Endodermal cell (in vitro differentiated cells): ENCODE measurements around the gene MARK3. TPM values are rescaled to one million over a fixed set of nuclear protein-coding genes. Genes with fewer than 3 reads are reported as not detected.

ENCODE experiments used
- DNase-seq: peaks from one replicate; pipeline ENCODE4 v3.0.0-alpha.2; 2017
- H3K27ac ChIP-seq: 2 replicates; pipeline ENCODE4 v1.5.1; 2013; ENCODE audit warnings: mild to moderate bottlenecking, low read depth, low read length, moderate library complexity
- H3K27me3 ChIP-seq: 2 replicates; pipeline ENCODE4 v1.6.1; 2013; ENCODE audit warnings: mild to moderate bottlenecking, low read length, moderate library complexity; ENCODE audit not compliant: insufficient read depth, control insufficient read depth, poor library complexity, severe bottlenecking
- H3K36me3 ChIP-seq: 2 replicates; pipeline ENCODE4 v1.7.0; 2013; ENCODE audit warnings: mild to moderate bottlenecking, low read length, moderate library complexity; ENCODE audit not compliant: control insufficient read depth, insufficient read depth
- H3K4me1 ChIP-seq: one replicate; pipeline ENCODE4 v1.7.0; 2013; ENCODE audit warnings: low read length; ENCODE audit not compliant: control insufficient read depth, insufficient read depth
- H3K4me3 ChIP-seq: 2 replicates; pipeline ENCODE4 v1.5.1; 2013; ENCODE audit warnings: mild to moderate bottlenecking, low read length, moderate library complexity
- H3K9ac ChIP-seq: 2 replicates; pipeline ENCODE4 v1.6.1; 2013; ENCODE audit warnings: mild to moderate bottlenecking, low read length, moderate library complexity; ENCODE audit not compliant: poor library complexity, severe bottlenecking; ENCODE audit errors: extremely low read depth
- H3K9me3 ChIP-seq: 2 replicates; pipeline ENCODE4 v1.6.1; 2013; ENCODE audit warnings: mild to moderate bottlenecking, low read length, moderate library complexity; ENCODE audit not compliant: control insufficient read depth
- H3K27ac Mint-ChIP-seq: 2 replicates; pipeline ENCODE4 v1.8.0; 2020; ENCODE audit warnings: mixed read lengths
- H3K27me3 Mint-ChIP-seq: 2 replicates; pipeline ENCODE4 v1.8.0; 2021; ENCODE audit warnings: mild to moderate bottlenecking, mixed read lengths; ENCODE audit not compliant: insufficient read depth
- H3K36me3 Mint-ChIP-seq: 2 replicates; pipeline ENCODE4 v1.8.0; 2020; ENCODE audit warnings: low read depth, mixed read lengths
- H3K4me1 Mint-ChIP-seq: 2 replicates; pipeline ENCODE4 v1.8.0; 2020; ENCODE audit warnings: mixed read lengths
- H3K4me3 Mint-ChIP-seq: 2 replicates; pipeline ENCODE4 v1.8.0; 2020; ENCODE audit warnings: mild to moderate bottlenecking, moderate library complexity, mixed read lengths
- H3K9me3 Mint-ChIP-seq: 2 replicates; pipeline ENCODE4 v1.8.0; 2020; ENCODE audit warnings: mild to moderate bottlenecking, mixed read lengths
- CTCF ChIP-seq: fragments of 200-600 bp; sonication (generic); conservative IDR thresholded peaks from 2 replicates; pipeline ENCODE4 v1.5.0; 2021; ENCODE audit warnings: antibody characterized with exemption, mild to moderate bottlenecking
- WGBS, 2 experiments: methylation state at CpG; one replicate each; pipeline versions ENCODE4 v1.1.5 to v1.1.7; 2013; ENCODE audit warnings: missing lambda C conversion rate in 2 of 2, mixed read lengths in 1 of 2; ENCODE audit not compliant: insufficient coverage in 1 of 2, insufficient read length in 1 of 2; 5-methylcytosine and 5-hydroxymethylcytosine counted together
- total RNA-seq, 2 donors: library from RNA; stranded (reverse); fragmentation: NEBNext Ultra II Directional in 1 of 2; extraction: Animal tissue kit (Norgen Biotek cat#: 25700) in 1 of 2; gene quantifications; 2 replicates in 1 of 2; 3 replicates in 1 of 2; pipeline ENCODE4 v1.2.1, GENCODE V29; 2021

The MARK3 gene
- total RNA-seq, 2 donors from 2014 or later, result 95.8 to 106 TPM

- no peaks in the 10 kb centered on the region for H3K27me3 ChIP-seq
- no peak overlapping the region for H3K4me3 ChIP-seq
- H3K9me3 Mint-ChIP-seq, result no peaks in the 10 kb centered on the region
- peak overlapping the region; percentile 14 for H3K27ac Mint-ChIP-seq
- no peaks in the 10 kb centered on the region for H3K9me3 ChIP-seq
- peaks cover 94% of the 10 kb centered on the region for H3K36me3 Mint-ChIP-seq
- no peak overlapping the region for H3K9ac ChIP-seq
- 89 to 99% methylated on average over 4 to 6 of the region's 6 CpGs for WGBS, 2 experiments
- H3K27me3 Mint-ChIP-seq, result no peaks in the 10 kb centered on the region
- H3K36me3 ChIP-seq, result peaks cover 96% of the 10 kb centered on the region
- H3K4me1 Mint-ChIP-seq, result peaks cover 11% of the 10 kb centered on the region
- H3K4me1 ChIP-seq, result no peaks in the 10 kb centered on the region
- no peak for TF ChIP-seq CTCF
- no peak for DNase-seq
- no peak overlapping the region for H3K4me3 Mint-ChIP-seq
- H3K27ac ChIP-seq, result no peak overlapping the region
Measured at GRCh38 chr14:103339561-103339960, 45.7 kb upstream of the MARK3 start.

- H3K36me3 Mint-ChIP-seq, result peaks cover 93% of the 10 kb centered on the region
- Histone ChIP-seq H3K36me3 (peaks cover 95% of the 10 kb centered on the region), H3K9me3 (no peaks in the 10 kb centered on the region), H3K27me3 (no peaks in the 10 kb centered on the region), H3K4me1 (no peaks in the 10 kb centered on the region), H3K9ac (no peak overlapping the region), H3K4me3 (no peak overlapping the region), H3K27ac (no peak overlapping the region)
- H3K27me3 Mint-ChIP-seq, result no peaks in the 10 kb centered on the region
- no peak overlapping the region for H3K4me3 Mint-ChIP-seq
- no peaks in the 10 kb centered on the region for H3K9me3 Mint-ChIP-seq
- H3K4me1 Mint-ChIP-seq, result peaks cover 6% of the 10 kb centered on the region
- H3K27ac Mint-ChIP-seq, result no peak overlapping the region
- DNase-seq, result no peak
- WGBS, 2 experiments, result 96 to 97% methylated on average over 5 to 6 of the region's 6 CpGs
- no peak for TF ChIP-seq CTCF
Measured at GRCh38 chr14:103340480-103341212, 44.6 kb upstream of the MARK3 start.

GRCh38 chr14:103341250-103342129 lies 43.7 kb upstream of the MARK3 start:
- H3K36me3 Mint-ChIP-seq, result peaks cover 85% of the 10 kb centered on the region
- no peak overlapping the region for H3K4me3 ChIP-seq

More at GRCh38 chr14:103341250-103342129, 43.7 kb upstream of the MARK3 start:
- Histone ChIP-seq H3K9ac (no peak overlapping the region), H3K4me1 (no peaks in the 10 kb centered on the region), H3K9me3 (no peaks in the 10 kb centered on the region), H3K36me3 (peaks cover 87% of the 10 kb centered on the region), H3K27ac (no peak overlapping the region), H3K27me3 (no peaks in the 10 kb centered on the region)
- TF ChIP-seq CTCF, result no peak
- Mint-ChIP-seq H3K4me3 (no peak overlapping the region), H3K27me3 (no peaks in the 10 kb centered on the region), H3K4me1 (no peaks in the 10 kb centered on the region), H3K9me3 (no peaks in the 10 kb centered on the region), H3K27ac (no peak overlapping the region)
- 95% methylated on average over 4 to 5 of the region's 5 CpGs for WGBS, 2 experiments
- no peak for DNase-seq
